H1 (cell line): ENCODE results near the gene CST8. TPM values are rescaled to one million over a fixed set of nuclear protein-coding genes. Genes with fewer than 3 reads are reported as not detected.

Source experiments
- HDAC6 ChIP-seq: IDR thresholded peaks from one replicate; pipeline ENCODE4 v1.7.1; 2012; ENCODE audit warnings: low read depth, mild to moderate bottlenecking, inconsistent platforms, low read length, moderate library complexity
- KDM5A ChIP-seq: fragments of 200-600 bp; IDR thresholded peaks from 2 replicates; pipeline ENCODE4 v1.7.1; 2012; ENCODE audit warnings: mild to moderate bottlenecking, low read length, inconsistent platforms, mixed read lengths
- RXRA ChIP-seq: IDR thresholded peaks from 2 replicates; pipeline ENCODE4 v1.6.1; 2011; ENCODE audit warnings: low read depth, mild to moderate bottlenecking, low read length, moderate library complexity; ENCODE audit not compliant: insufficient read depth
- polyA plus RNA-seq, 7 experiments: library from polyadenylated mRNA; depleted of rRNA in 3 of 7; stranded (reverse) in 5 of 7; unstranded in 2 of 7; fragments of >200 nt in 5 of 7; fragments of 200-250 nt in 2 of 7; gene quantifications; 1 replicate in 5 of 7; 2 replicates in 1 of 7; 4 replicates in 1 of 7; pipeline versions ENCODE4 v1.2.1 to v1.2.3, GENCODE V29; 2011 to 2013; ENCODE audit warnings: missing spikeins in 2 of 7, mixed read lengths in 2 of 7
- total RNA-seq: library from RNA; stranded (reverse); fragmentation: NEBNext Ultra II Directional; extraction: Animal tissue kit (Norgen Biotek cat#: 25700); gene quantifications from 2 replicates; pipeline ENCODE4 v1.2.1, GENCODE V29; 2021

CST8 gene
- total and polyA plus RNA-seq, 2 of the 8 experiments (the other 6 are each of a cell fraction or from before 2014, with no cell fraction given), result not detected

- TF ChIP-seq HDAC6 (no peak), KDM5A (no peak), RXRA (no peak)
Observed at GRCh38 chr20:23540624-23541023, 49.7 kb downstream of the CST8 start (continued).
